Nephron (organoid): ENCODE results near the gene SYAP1.
A peak's percentile ranks its signal among the peaks of the same experiment; 100 is the strongest.
"Not testable (repeated sequence)": the region's sequence is repeated elsewhere in the genome, so short reads cannot be mapped to it uniquely, and the experiment has no call there.

Source experiments
- H3K27ac Mint-ChIP-seq, 3 experiments: 2 replicates each; pipeline ENCODE4 v1.8.0; 2020; ENCODE audit warnings: mixed read lengths in 3 of 3, mild to moderate bottlenecking in 2 of 3, moderate library complexity in 1 of 3
- H3K27me3 Mint-ChIP-seq: 2 replicates; pipeline ENCODE4 v1.8.0; 2021; ENCODE audit warnings: low read depth, mild to moderate bottlenecking, moderate library complexity, mixed read lengths
- H3K36me3 Mint-ChIP-seq: 2 replicates; pipeline ENCODE4 v1.8.0; 2020; ENCODE audit warnings: low read depth, mixed read lengths
- H3K4me1 Mint-ChIP-seq: 2 replicates; pipeline ENCODE4 v1.8.0; 2020; ENCODE audit warnings: mixed read lengths
- H3K4me3 Mint-ChIP-seq, 3 experiments: 2 replicates each; pipeline ENCODE4 v1.8.0; 2020; ENCODE audit warnings: mild to moderate bottlenecking in 3 of 3, mixed read lengths in 3 of 3, moderate library complexity in 2 of 3
- H3K9me3 Mint-ChIP-seq: 2 replicates; pipeline ENCODE4 v1.8.0; 2020; ENCODE audit warnings: mixed read lengths
- TF ChIP-seq, protein P1 (sequence below), 3 experiments: fragments of 200-600 bp; sonication (generic); IDR thresholded peaks; one replicate each; pipeline ENCODE4 v1.5.0; 2021; ENCODE audit warnings: antibody characterized with exemption in 3 of 3; ENCODE audit not compliant: unreplicated experiment in 3 of 3

The SYAP1 gene

GRCh38 chrX:16714504-16714903, 4.9 kb upstream of the SYAP1 start:
- TF ChIP-seq, protein P1, sequence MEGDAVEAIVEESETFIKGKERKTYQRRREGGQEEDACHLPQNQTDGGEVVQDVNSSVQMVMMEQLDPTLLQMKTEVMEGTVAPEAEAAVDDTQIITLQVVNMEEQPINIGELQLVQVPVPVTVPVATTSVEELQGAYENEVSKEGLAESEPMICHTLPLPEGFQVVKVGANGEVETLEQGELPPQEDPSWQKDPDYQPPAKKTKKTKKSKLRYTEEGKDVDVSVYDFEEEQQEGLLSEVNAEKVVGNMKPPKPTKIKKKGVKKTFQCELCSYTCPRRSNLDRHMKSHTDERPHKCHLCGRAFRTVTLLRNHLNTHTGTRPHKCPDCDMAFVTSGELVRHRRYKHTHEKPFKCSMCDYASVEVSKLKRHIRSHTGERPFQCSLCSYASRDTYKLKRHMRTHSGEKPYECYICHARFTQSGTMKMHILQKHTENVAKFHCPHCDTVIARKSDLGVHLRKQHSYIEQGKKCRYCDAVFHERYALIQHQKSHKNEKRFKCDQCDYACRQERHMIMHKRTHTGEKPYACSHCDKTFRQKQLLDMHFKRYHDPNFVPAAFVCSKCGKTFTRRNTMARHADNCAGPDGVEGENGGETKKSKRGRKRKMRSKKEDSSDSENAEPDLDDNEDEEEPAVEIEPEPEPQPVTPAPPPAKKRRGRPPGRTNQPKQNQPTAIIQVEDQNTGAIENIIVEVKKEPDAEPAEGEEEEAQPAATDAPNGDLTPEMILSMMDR (IDR thresholded peaks at IDR 0.05; ENCODE audit: unreplicated experiment in 3 of 3) = no peak
- Mint-ChIP-seq H3K36me3 (peaks cover 7% of the 10 kb centered on the region), H3K4me1 (peaks cover 34% of the 10 kb centered on the region), H3K4me3 (peak overlapping the region; percentile 32 to 93 (median 73)), H3K27me3 (no peaks in the 10 kb centered on the region), H3K27ac (peak overlapping the region in 2 of 3 experiments; percentile 46 to 99), H3K9me3 (no peaks in the 10 kb centered on the region)

GRCh38 chrX:16715638-16716037, 3.8 kb upstream of the SYAP1 start:
- H3K27ac Mint-ChIP-seq = peak overlapping the region; percentile 31 to 84 (median 65)
- H3K4me1 Mint-ChIP-seq = peaks cover 35% of the 10 kb centered on the region
- not testable (repeated sequence) for H3K9me3 Mint-ChIP-seq, H3K27me3 Mint-ChIP-seq, H3K36me3 Mint-ChIP-seq
- H3K4me3 Mint-ChIP-seq = peak overlapping the region in 2 of 3 experiments; percentile 57 to 75

DNA sequence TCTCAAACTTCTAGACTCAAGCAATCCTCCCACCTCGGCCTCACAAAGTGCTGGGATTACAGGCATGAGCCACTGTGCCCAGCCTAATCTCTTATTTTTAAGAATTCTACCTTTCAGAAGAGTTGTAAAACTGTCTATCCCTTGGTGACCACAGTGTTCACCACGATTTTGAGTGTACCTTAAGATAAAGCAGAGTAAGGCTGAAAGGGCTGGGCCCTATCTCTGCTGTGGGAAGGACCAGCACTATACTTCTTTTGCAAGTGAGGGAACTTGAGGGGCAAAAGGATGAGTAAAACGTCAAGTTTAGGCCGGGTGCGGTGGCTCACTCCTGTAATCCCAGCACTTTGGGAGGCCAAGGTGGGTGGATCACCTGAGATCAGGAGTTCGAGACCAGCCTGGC, 3.0 kb upstream of the SYAP1 start:
- not testable (repeated sequence) for H3K9me3 Mint-ChIP-seq, H3K36me3 Mint-ChIP-seq, H3K27me3 Mint-ChIP-seq
- Mint-ChIP-seq H3K27ac (peak overlapping the region in 1 of 3 experiments; percentile 57), H3K4me3 (peak overlapping the region in 1 of 3 experiments; percentile 52), H3K4me1 (peaks cover 34% of the 10 kb centered on the region)

DNA sequence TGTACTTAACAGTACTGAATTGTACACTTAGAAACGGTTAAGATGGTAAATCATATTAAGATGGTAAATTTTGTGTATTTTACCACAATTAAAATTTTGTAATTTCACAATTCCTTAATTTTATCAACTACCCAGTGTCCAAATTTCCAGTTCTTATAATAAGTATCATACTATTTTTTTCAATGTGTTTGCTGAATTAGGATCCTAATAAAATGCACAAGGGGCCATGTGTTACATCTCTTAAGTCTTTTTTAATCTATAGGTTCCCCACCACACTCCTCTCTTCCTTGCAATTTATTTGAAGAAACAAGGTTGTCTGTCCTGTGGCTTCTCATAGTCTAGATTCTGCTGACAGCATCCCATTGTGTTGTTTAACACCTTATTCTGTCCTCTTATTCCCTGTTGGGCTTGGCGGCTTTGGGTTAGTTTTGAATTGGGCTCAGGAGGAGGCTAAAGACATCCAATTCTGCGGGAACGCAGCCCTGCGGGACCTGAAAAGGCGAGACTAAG, 533 bp upstream of the SYAP1 start:
- TF ChIP-seq, protein P1 (IDR thresholded peaks at IDR 0.05; ENCODE audit: unreplicated experiment in 3 of 3) = no peak
- Mint-ChIP-seq H3K9me3 (no peaks in the 10 kb centered on the region), H3K27ac (peak overlapping the region; percentile 100), H3K4me3 (peak overlapping the region; percentile 94 to 97 (median 96)), H3K36me3 (peaks cover 12% of the 10 kb centered on the region), H3K4me1 (peaks cover 47% of the 10 kb centered on the region), H3K27me3 (no peaks in the 10 kb centered on the region)

GRCh38 chrX:16722481-16722880, 3.1 kb downstream of the SYAP1 start:
- peaks cover 3% of the 10 kb centered on the region for H3K9me3 Mint-ChIP-seq
- no peaks in the 10 kb centered on the region for H3K27me3 Mint-ChIP-seq
- peak overlapping the region; percentile 70 to 76 (median 76) for H3K4me3 Mint-ChIP-seq
- peaks cover 40% of the 10 kb centered on the region for H3K36me3 Mint-ChIP-seq
- peaks cover 64% of the 10 kb centered on the region for H3K4me1 Mint-ChIP-seq
- peak overlapping the region in 2 of 3 experiments; percentile 64 to 92 for H3K27ac Mint-ChIP-seq
- TF ChIP-seq, protein P1 (IDR thresholded peaks at IDR 0.05; ENCODE audit: unreplicated experiment in 3 of 3) = no peak

- Mint-ChIP-seq H3K9me3 (peaks cover 6% of the 10 kb centered on the region), H3K27me3 (no peaks in the 10 kb centered on the region), H3K36me3 (peaks cover 57% of the 10 kb centered on the region), H3K4me1 (peaks cover 50% of the 10 kb centered on the region), H3K27ac (peak overlapping the region; percentile 85 to 92 (median 88)), H3K4me3 (no peak overlapping the region)
- TF ChIP-seq, protein P1 (IDR thresholded peaks at IDR 0.05; ENCODE audit: unreplicated experiment in 3 of 3) = no peak
Measured at GRCh38 chrX:16725072-16725471, 5.7 kb downstream of the SYAP1 start.

DNA sequence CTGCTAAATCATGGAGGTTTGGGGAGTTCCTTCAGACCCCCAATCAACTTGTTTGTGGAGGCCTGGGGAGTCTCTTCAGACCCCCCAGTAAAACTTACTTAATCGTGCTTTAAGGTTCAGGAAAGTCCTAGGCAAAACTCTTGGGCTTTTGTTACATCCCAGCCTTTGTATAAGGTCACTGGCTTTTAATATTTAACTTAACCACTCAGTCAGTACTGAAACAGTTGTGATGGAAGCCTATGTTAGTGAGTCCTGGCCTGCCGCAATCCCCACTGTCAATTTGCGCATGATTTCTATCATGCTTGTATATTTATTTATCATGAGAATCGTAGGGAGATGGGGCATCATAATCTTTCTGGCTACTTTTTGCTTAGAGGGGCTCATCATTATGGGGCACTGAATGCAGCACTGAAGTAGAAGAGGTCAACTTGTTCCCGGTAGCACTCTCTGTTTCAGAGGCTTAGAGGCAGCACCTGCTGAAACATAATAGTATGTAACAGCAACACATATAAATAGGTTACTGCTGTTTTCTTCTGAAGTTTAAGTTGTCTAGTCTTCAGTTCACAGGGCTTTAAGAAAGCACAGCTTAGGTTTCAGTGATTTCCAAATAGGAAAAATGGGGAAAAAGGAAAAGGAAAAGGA, 7.1 kb downstream of the SYAP1 start:
- Mint-ChIP-seq H3K4me1 (peaks cover 38% of the 10 kb centered on the region), H3K36me3 (peaks cover 64% of the 10 kb centered on the region), H3K27ac (peak overlapping the region; percentile 85 to 92 (median 88)), H3K4me3 (peak overlapping the region in 2 of 3 experiments; percentile 16 to 43)
- H3K27me3 Mint-ChIP-seq, H3K9me3 Mint-ChIP-seq: not testable (repeated sequence)
